Liver (tissue), 9 donors: Measurements from ENCODE around the gene PRRG4. TPM values are rescaled to one million over a fixed set of nuclear protein-coding genes. Genes with fewer than 3 reads are reported as not detected.

Experiments used
- DNase-seq: peaks from one replicate; pipeline ENCODE4 v3.0.0-alpha.2; 2017; ENCODE audit warnings: low spot score
- H3K27ac ChIP-seq, 2 donors: one replicate each; pipeline ENCODE4 v1.7.0; 2013; ENCODE audit warnings: inconsistent platforms in 2 of 2, low read length in 2 of 2, control low read depth in 1 of 2, low read depth in 1 of 2, mild to moderate bottlenecking in 1 of 2
- H3K27me3 ChIP-seq, 4 donors: one replicate each; pipeline versions ENCODE4 v1.6.1 to v1.7.0; 2013; ENCODE audit warnings: low read length in 3 of 4, inconsistent platforms in 1 of 4, mild to moderate bottlenecking in 1 of 4, moderate library complexity in 1 of 4; ENCODE audit not compliant: control insufficient read depth in 4 of 4, insufficient read depth in 4 of 4
- H3K36me3 ChIP-seq, 4 donors: one replicate each; pipeline versions ENCODE4 v1.6.1 to v1.7.0; 2013; ENCODE audit warnings: low read length in 3 of 4, mild to moderate bottlenecking in 3 of 4, low read depth in 1 of 4, moderate library complexity in 1 of 4; ENCODE audit not compliant: control insufficient read depth in 4 of 4, insufficient read depth in 3 of 4
- H3K4me1 ChIP-seq, 4 donors: one replicate each; pipeline versions ENCODE4 v1.6.1 to v1.7.0; 2013; ENCODE audit warnings: low read length in 3 of 4, mild to moderate bottlenecking in 3 of 4, moderate library complexity in 1 of 4; ENCODE audit not compliant: control insufficient read depth in 4 of 4, insufficient read depth in 4 of 4
- H3K4me3 ChIP-seq, 3 donors: one replicate each; pipeline versions ENCODE4 v1.6.1 to v1.7.0; 2013; ENCODE audit warnings: low read length in 3 of 3, control low read depth in 1 of 3, low read depth in 1 of 3, mild to moderate bottlenecking in 1 of 3
- H3K9ac ChIP-seq, 2 donors: one replicate each; pipeline ENCODE4 v1.7.0; 2013; ENCODE audit warnings: low read length in 2 of 2, mild to moderate bottlenecking in 2 of 2, moderate library complexity in 2 of 2, control low read depth in 1 of 2, low read depth in 1 of 2
- H3K9me3 ChIP-seq, 4 donors: one replicate each; pipeline versions ENCODE4 v1.6.1 to v1.7.0; 2013; ENCODE audit warnings: low read length in 3 of 4; ENCODE audit not compliant: control insufficient read depth in 4 of 4
- ATF3 ChIP-seq: IDR thresholded peaks from 2 replicates; pipeline ENCODE4 v1.6.1; 2016; ENCODE audit warnings: antibody characterized with exemption
- CTCF ChIP-seq: fragments of 150-350 bp; IDR thresholded peaks from 2 replicates; pipeline ENCODE4 v1.5.1; 2017; ENCODE audit warnings: improper control_type of control experiment, low read depth, low read length; ENCODE audit not compliant: missing input control
- EGR1 ChIP-seq, 2 donors: IDR thresholded peaks; 2 replicates each; pipeline ENCODE4 v1.6.1; 2016 to 2018; ENCODE audit warnings: antibody characterized with exemption in 2 of 2, low read depth in 2 of 2
- FOXA1 ChIP-seq: IDR thresholded peaks from 2 replicates; pipeline ENCODE4 v1.6.1; 2016; ENCODE audit warnings: antibody characterized with exemption
- FOXA2 ChIP-seq: IDR thresholded peaks from 2 replicates; pipeline ENCODE4 v1.6.1; 2016; ENCODE audit warnings: antibody characterized with exemption
- GABPA ChIP-seq, 2 donors: IDR thresholded peaks in 1 of 2; conservative IDR thresholded peaks in 1 of 2; 2 replicates each; pipeline ENCODE4 v1.6.1; 2016; ENCODE audit warnings: antibody characterized with exemption in 2 of 2, mild to moderate bottlenecking in 1 of 2, moderate library complexity in 1 of 2
- HNF4A ChIP-seq, 2 donors: conservative IDR thresholded peaks; 2 replicates each; pipeline ENCODE4 v1.6.1; 2016; ENCODE audit warnings: antibody characterized with exemption in 2 of 2, mild to moderate bottlenecking in 2 of 2
- HNF4G ChIP-seq: IDR thresholded peaks from 2 replicates; pipeline ENCODE4 v1.6.1; 2016; ENCODE audit warnings: antibody characterized with exemption
- JUND ChIP-seq, 2 donors: IDR thresholded peaks; 2 replicates each; pipeline ENCODE4 v1.6.1; 2016; ENCODE audit warnings: antibody characterized with exemption in 2 of 2
- MAX ChIP-seq: IDR thresholded peaks from 2 replicates; pipeline ENCODE4 v1.6.1; 2016; ENCODE audit warnings: antibody characterized with exemption
- NR2F2 ChIP-seq: IDR thresholded peaks from 2 replicates; pipeline ENCODE4 v1.6.1; 2016; ENCODE audit warnings: antibody characterized with exemption
- RAD21 ChIP-seq, 2 donors: IDR thresholded peaks; 2 replicates each; pipeline ENCODE4 v1.6.1; 2016; ENCODE audit warnings: antibody characterized with exemption in 2 of 2, mild to moderate bottlenecking in 2 of 2
- REST ChIP-seq: IDR thresholded peaks from 2 replicates; pipeline ENCODE4 v1.6.1; 2016; ENCODE audit warnings: antibody characterized with exemption, mild to moderate bottlenecking
- RXRA ChIP-seq, 2 donors: IDR thresholded peaks; 2 replicates each; pipeline ENCODE4 v1.6.1; 2017 to 2018; ENCODE audit warnings: antibody characterized with exemption in 2 of 2, mild to moderate bottlenecking in 1 of 2
- SP1 ChIP-seq: IDR thresholded peaks from 2 replicates; pipeline ENCODE4 v1.6.1; 2018; ENCODE audit warnings: antibody characterized with exemption, mild to moderate bottlenecking
- TAF1 ChIP-seq: conservative IDR thresholded peaks from 2 replicates; pipeline ENCODE4 v1.6.1; 2016; ENCODE audit warnings: antibody characterized with exemption, mild to moderate bottlenecking
- YY1 ChIP-seq: IDR thresholded peaks from 2 replicates; pipeline ENCODE4 v1.6.1; 2016; ENCODE audit warnings: antibody characterized with exemption, mild to moderate bottlenecking
- ZBTB33 ChIP-seq: IDR thresholded peaks from 2 replicates; pipeline ENCODE4 v1.6.1; 2016; ENCODE audit warnings: antibody characterized with exemption
- WGBS: extraction: QIAGEN DNeasy Blood & Tissue Kit; methylation state at CpG from one replicate; pipeline ENCODE4 v1.1.7; 2013; 5-methylcytosine and 5-hydroxymethylcytosine counted together
- polyA plus RNA-seq, 2 donors: library from polyadenylated mRNA; stranded (reverse) in 1 of 2; unstranded in 1 of 2; fragments of 200-250 nt in 1 of 2; fragments of >200 nt in 1 of 2; fragmentation: Nextera tagmentation in 1 of 2; extraction: Ambion mirVana in 1 of 2; gene quantifications; one replicate each; pipeline versions ENCODE4 v1.2.1 to v1.2.3, GENCODE V29; 2013 to 2015
- total RNA-seq, 2 donors: library from RNA; depleted of rRNA; stranded (reverse); fragments of >200 nt; gene quantifications; one replicate each; pipeline ENCODE4 v1.2.3, GENCODE V29; 2014
- donor health status: healthy.
- donor health status: healthy.
- donor health status: healthy.
- donor health status: healthy.
- donor health status: healthy.

PRRG4 gene
- total and polyA plus RNA-seq, 4 donors: 3.4 to 12.0 (median 5.9) TPM

GRCh38 chr11:32894149-32894827, 64.6 kb downstream of the PRRG4 start:
- DNase-seq: peak; percentile 35
- H3K9ac ChIP-seq: peak overlapping the region in 1 of 2 donors; percentile 70
- peaks cover 0 to 15% (median 10%) of the 10 kb centered on the region in 4 donors for H3K4me1 ChIP-seq
- H3K27ac ChIP-seq: peak overlapping the region; percentile 85 to 89
- peak overlapping the region; percentile 27 to 98 (median 92) for H3K4me3 ChIP-seq
- no peaks in the 10 kb centered on the region for H3K36me3 ChIP-seq
- no peak for TF ChIP-seq MAX
- no peak for TF ChIP-seq SP1
- no peak for TF ChIP-seq ZBTB33
- TF ChIP-seq CTCF: no peak
- TF ChIP-seq FOXA2: no peak
- TF ChIP-seq HNF4A (conservative IDR thresholded peaks at IDR 0.05): peak; percentile 3 to 18
- peak in 1 of 2 donors; percentile 14 for TF ChIP-seq RAD21 (IDR thresholded peaks at IDR 0.05)
- peak in 1 of 2 donors; percentile 21 for TF ChIP-seq GABPA (IDR thresholded peaks at IDR 0.05 in 1 of 2, conservative IDR thresholded peaks at IDR 0.05 in 1 of 2)
- TF ChIP-seq FOXA1: no peak
- TF ChIP-seq EGR1 (IDR thresholded peaks at IDR 0.05; ENCODE audit: low read depth in 2 of 2): no peak
- TF ChIP-seq REST: peak; percentile 19
- no peak for TF ChIP-seq YY1
- no peak for TF ChIP-seq NR2F2
- TF ChIP-seq TAF1: no peak
- TF ChIP-seq ATF3: no peak
- peak in 1 of 2 donors; percentile 26 for TF ChIP-seq JUND (IDR thresholded peaks at IDR 0.05)
- no peak for TF ChIP-seq RXRA (IDR thresholded peaks at IDR 0.05)
- no peak for TF ChIP-seq HNF4G
- no peaks in the 10 kb centered on the region for H3K9me3 ChIP-seq
- WGBS: 5% methylated on average over 14 of the region's 14 CpGs
- H3K27me3 ChIP-seq: no peaks in the 10 kb centered on the region
